Endothelial cell of umbilical vein (primary cell): ENCODE measurements around the gene RTKN.

Experiments used
- CTCF ChIP-seq, 2 donors: IDR thresholded peaks; 1 replicate in 1 of 2; 2 replicates in 1 of 2; pipeline ENCODE4 v1.5.1; 2011; ENCODE audit warnings: low read length in 2 of 2, mild to moderate bottlenecking in 2 of 2, moderate library complexity in 2 of 2, control low read depth in 1 of 2, inconsistent platforms in 1 of 2, low read depth in 1 of 2; ENCODE audit not compliant: insufficient read depth in 1 of 2; ENCODE audit errors: extremely low read depth in 1 of 2
- POLR2A ChIP-seq: IDR thresholded peaks from 2 replicates; pipeline ENCODE4 v1.6.1; 2012; ENCODE audit warnings: low read depth, mild to moderate bottlenecking, control low read depth, low read length

- TF ChIP-seq POLR2A (no peak), CTCF (IDR thresholded peaks at IDR 0.05; ENCODE audit: extremely low read depth in 1 of 2, insufficient read depth in 1 of 2, low read depth in 1 of 2, low read length in 2 of 2) (no peak)
Observed at GRCh38 chr2:74474481-74474880, 32.7 kb upstream of the RTKN start.
